HEK293 (cell line): ENCODE results near the gene SF3A1.

ENCODE experiments used
- CTCF ChIA-PET: fragments of 350-600 bp; formaldehyde crosslinking; extraction: SDS; loops from one replicate; lab custom pipeline; 2021; ENCODE audit warnings: antibody characterized with exemption; lab: Yijun Ruan, JAX
- POLR2A ChIA-PET: fragments of 300-600 bp; formaldehyde crosslinking; extraction: SDS; loops from one replicate; lab custom pipeline; 2020; ENCODE audit warnings: antibody characterized with exemption, inconsistent platforms; lab: Yijun Ruan, JAX
- H3K27ac ChIP-seq: fragments of 200-500 bp; sonication (Bioruptor generic); 2 replicates; pipeline ENCODE4 v1.5.1; 2014; ENCODE audit warnings: low read depth, low read length, control low read depth, inconsistent platforms; ENCODE audit errors: extremely low read depth
- H3K36me3 ChIP-seq, 2 experiments: fragments of 200-500 bp in 1 of 2; sonication (Bioruptor generic) in 1 of 2; 1 replicate in 1 of 2; 2 replicates in 1 of 2; pipeline ENCODE4 v1.5.1; 2014 to 2017; ENCODE audit warnings: inconsistent platforms in 2 of 2, low read length in 2 of 2; ENCODE audit not compliant: control insufficient read depth in 2 of 2, insufficient read depth in 1 of 2
- H3K4me1 ChIP-seq: fragments of 200-500 bp; sonication (Bioruptor generic); 2 replicates; pipeline ENCODE4 v1.5.1; 2014; ENCODE audit warnings: mild to moderate bottlenecking, low read length, inconsistent platforms; ENCODE audit not compliant: control insufficient read depth, insufficient read depth
- H3K4me3 ChIP-seq: 2 replicates; pipeline ENCODE4 v1.5.1; 2011; ENCODE audit warnings: low read depth, mild to moderate bottlenecking, control low read depth, low read length, moderate library complexity
- H3K9me3 ChIP-seq: fragments of 200-500 bp; sonication (Bioruptor generic); 2 replicates; pipeline ENCODE4 v1.5.1; 2014; ENCODE audit warnings: low read depth, low read length, inconsistent platforms; ENCODE audit not compliant: control insufficient read depth, insufficient read depth
- ATF2 ChIP-seq: fragments of 450-650 bp; formaldehyde crosslinking; IDR thresholded peaks from 2 replicates; pipeline ENCODE4 v1.5.1; 2016; ENCODE audit warnings: missing biosample characterization, missing genetic modification characterization, low read depth
- BCL11A ChIP-seq: fragments of 450-650 bp; formaldehyde crosslinking; IDR thresholded peaks from 2 replicates; pipeline ENCODE4 v1.5.1; 2016; ENCODE audit warnings: low read depth, missing biosample characterization, missing genetic modification characterization
- KLF17 ChIP-seq: fragments of 450-650 bp; formaldehyde crosslinking; IDR thresholded peaks from 2 replicates; pipeline ENCODE4 v1.5.1; 2016; ENCODE audit warnings: missing biosample characterization, missing genetic modification characterization
- PRDM2 ChIP-seq: fragments of 450-650 bp; formaldehyde crosslinking; IDR thresholded peaks from 2 replicates; pipeline ENCODE4 v1.5.1; 2016; ENCODE audit warnings: missing biosample characterization, missing genetic modification characterization, borderline replicate concordance
- RBAK ChIP-seq: fragments of 450-650 bp; formaldehyde crosslinking; IDR thresholded peaks from 2 replicates; pipeline ENCODE4 v1.5.1; 2016; ENCODE audit warnings: missing biosample characterization, missing genetic modification characterization
- SCRT2 ChIP-seq: fragments of 450-650 bp; formaldehyde crosslinking; IDR thresholded peaks from 2 replicates; pipeline ENCODE4 v1.5.1; 2016; ENCODE audit warnings: missing biosample characterization, missing genetic modification characterization
- ZBTB21 ChIP-seq: fragments of 450-650 bp; formaldehyde crosslinking; IDR thresholded peaks from 2 replicates; pipeline ENCODE4 v1.5.1; 2017; ENCODE audit warnings: missing biosample characterization, missing genetic modification characterization
- ZNF132 ChIP-seq: fragments of 450-650 bp; formaldehyde crosslinking; IDR thresholded peaks from 2 replicates; pipeline ENCODE4 v1.5.1; 2017; ENCODE audit warnings: missing biosample characterization, missing genetic modification characterization, borderline replicate concordance
- ZNF174 ChIP-seq: fragments of 450-650 bp; formaldehyde crosslinking; IDR thresholded peaks from 2 replicates; pipeline ENCODE4 v1.5.0; 2017; ENCODE audit warnings: missing biosample characterization, mild to moderate bottlenecking, missing genetic modification characterization
- ZNF23 ChIP-seq: fragments of 450-650 bp; formaldehyde crosslinking; IDR thresholded peaks from 2 replicates; pipeline ENCODE4 v1.5.1; 2016; ENCODE audit warnings: missing biosample characterization, missing genetic modification characterization, borderline replicate concordance
- ZNF324 ChIP-seq: fragments of 450-650 bp; formaldehyde crosslinking; IDR thresholded peaks from 2 replicates; pipeline ENCODE4 v1.5.1; 2016; ENCODE audit warnings: missing biosample characterization, missing genetic modification characterization
- ZNF473 ChIP-seq: fragments of 450-650 bp; formaldehyde crosslinking; IDR thresholded peaks from 2 replicates; pipeline ENCODE4 v1.5.1; 2017; ENCODE audit warnings: missing biosample characterization, missing genetic modification characterization
- ZNF48 ChIP-seq: fragments of 450-650 bp; formaldehyde crosslinking; IDR thresholded peaks from 2 replicates; pipeline ENCODE4 v1.5.1; 2016; ENCODE audit warnings: missing biosample characterization, missing genetic modification characterization
- ZNF513 ChIP-seq: fragments of 450-650 bp; IDR thresholded peaks from 2 replicates; pipeline ENCODE4 v1.5.1; 2018; ENCODE audit warnings: missing biosample characterization, missing genetic modification characterization
- ZNF560 ChIP-seq: fragments of 450-650 bp; formaldehyde crosslinking; IDR thresholded peaks from 2 replicates; pipeline ENCODE4 v1.5.1; 2017; ENCODE audit warnings: missing biosample characterization, missing genetic modification characterization, borderline replicate concordance
- ZNF837 ChIP-seq: fragments of 450-650 bp; formaldehyde crosslinking; IDR thresholded peaks from 2 replicates; pipeline ENCODE4 v1.5.1; 2016; ENCODE audit warnings: missing biosample characterization, missing genetic modification characterization

SF3A1 gene

GRCh38 chr22:30324014-30324730 is 32.5 kb downstream of the SF3A1 start:
- TF ChIP-seq SCRT2 (tag by site-specific recombination), result no peak
- no peak for TF ChIP-seq ZNF132
- TF ChIP-seq ZNF48 (tag by site-specific recombination), result no peak
- TF ChIP-seq ZNF513 (tag by site-specific recombination), result no peak
- no peak for TF ChIP-seq BCL11A (tag by site-specific recombination)
- TF ChIP-seq KLF17, result no peak
- TF ChIP-seq PRDM2 (tag by site-specific recombination), result no peak
- no peak for TF ChIP-seq ATF2 (tag by site-specific recombination)
- TF ChIP-seq RBAK (tag by site-specific recombination), result no peak
- TF ChIP-seq ZNF174 (tag by site-specific recombination), result no peak
- TF ChIP-seq ZNF473 (tag by site-specific recombination), result no peak
- TF ChIP-seq ZNF560 (tag by site-specific recombination), result no peak
- no peak for TF ChIP-seq ZNF23 (tag by site-specific recombination)
- no peak for TF ChIP-seq ZNF837 (tag by site-specific recombination)
- TF ChIP-seq ZNF324, result no peak
- no peak for TF ChIP-seq ZBTB21 (tag by site-specific recombination)
- POLR2A ChIA-PET, result interaction anchor here (2.4 kb wide), 1 partner anchor 33 kb away, joined by 9 read pairs; the partner anchor contains the start of genes CCDC157 and SF3A1
- Histone ChIP-seq H3K9me3 (no peaks in the 10 kb centered on the region), H3K4me1 (peaks cover 11% of the 10 kb centered on the region), H3K36me3 (peaks cover 0 to 33% of the 10 kb centered on the region in 2 experiments; a peak in 2 of 3 replicates), H3K27ac (no peak overlapping the region), H3K4me3 (no peak overlapping the region)
- CTCF ChIA-PET, result interaction anchor here (0.9 to 3.3 kb wide), 4 partner anchors 8 to 216 kb away, joined by 3 to 16 read pairs (median 5); partner anchors contain the start of gene CASTOR1
